GM12865 (cell line): ENCODE measurements around the gene ZP1.

Experiments
- DNase-seq: peaks from one replicate; pipeline ENCODE4 v3.0.0; 2010; ENCODE audit warnings: low read depth
- H3K4me3 ChIP-seq: 2 replicates; pipeline ENCODE4 v1.5.1; 2011; ENCODE audit warnings: mild to moderate bottlenecking, low read depth, low read length, control low read depth
- TF ChIP-seq, protein P1 (sequence below): IDR thresholded peaks from 2 replicates; pipeline ENCODE4 v1.5.1; 2011; ENCODE audit warnings: low read length, control low read depth, low read depth, inconsistent platforms; ENCODE audit not compliant: insufficient read depth; ENCODE audit errors: missing control alignments

The ZP1 gene

DNA sequence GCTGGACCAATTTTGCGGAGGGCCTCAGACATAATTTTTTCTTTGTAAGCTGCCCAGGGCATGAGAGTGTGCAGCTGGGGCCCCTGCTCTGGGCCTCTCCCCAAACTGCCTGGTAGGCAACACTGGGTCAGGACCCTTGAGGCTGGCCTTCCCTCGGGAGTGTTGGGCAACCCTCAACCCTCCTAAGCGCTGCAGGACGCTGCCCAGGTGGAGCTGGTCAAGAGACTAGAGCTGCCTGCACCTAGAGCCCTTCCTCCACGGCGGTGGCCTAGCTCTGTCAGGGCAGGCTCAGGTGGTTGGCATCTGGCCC, 56.4 kb downstream of the ZP1 start:
- peak overlapping the region; percentile 58 for H3K4me3 ChIP-seq
- TF ChIP-seq, protein P1, sequence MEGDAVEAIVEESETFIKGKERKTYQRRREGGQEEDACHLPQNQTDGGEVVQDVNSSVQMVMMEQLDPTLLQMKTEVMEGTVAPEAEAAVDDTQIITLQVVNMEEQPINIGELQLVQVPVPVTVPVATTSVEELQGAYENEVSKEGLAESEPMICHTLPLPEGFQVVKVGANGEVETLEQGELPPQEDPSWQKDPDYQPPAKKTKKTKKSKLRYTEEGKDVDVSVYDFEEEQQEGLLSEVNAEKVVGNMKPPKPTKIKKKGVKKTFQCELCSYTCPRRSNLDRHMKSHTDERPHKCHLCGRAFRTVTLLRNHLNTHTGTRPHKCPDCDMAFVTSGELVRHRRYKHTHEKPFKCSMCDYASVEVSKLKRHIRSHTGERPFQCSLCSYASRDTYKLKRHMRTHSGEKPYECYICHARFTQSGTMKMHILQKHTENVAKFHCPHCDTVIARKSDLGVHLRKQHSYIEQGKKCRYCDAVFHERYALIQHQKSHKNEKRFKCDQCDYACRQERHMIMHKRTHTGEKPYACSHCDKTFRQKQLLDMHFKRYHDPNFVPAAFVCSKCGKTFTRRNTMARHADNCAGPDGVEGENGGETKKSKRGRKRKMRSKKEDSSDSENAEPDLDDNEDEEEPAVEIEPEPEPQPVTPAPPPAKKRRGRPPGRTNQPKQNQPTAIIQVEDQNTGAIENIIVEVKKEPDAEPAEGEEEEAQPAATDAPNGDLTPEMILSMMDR = no peak
- no peak for DNase-seq

DNA sequence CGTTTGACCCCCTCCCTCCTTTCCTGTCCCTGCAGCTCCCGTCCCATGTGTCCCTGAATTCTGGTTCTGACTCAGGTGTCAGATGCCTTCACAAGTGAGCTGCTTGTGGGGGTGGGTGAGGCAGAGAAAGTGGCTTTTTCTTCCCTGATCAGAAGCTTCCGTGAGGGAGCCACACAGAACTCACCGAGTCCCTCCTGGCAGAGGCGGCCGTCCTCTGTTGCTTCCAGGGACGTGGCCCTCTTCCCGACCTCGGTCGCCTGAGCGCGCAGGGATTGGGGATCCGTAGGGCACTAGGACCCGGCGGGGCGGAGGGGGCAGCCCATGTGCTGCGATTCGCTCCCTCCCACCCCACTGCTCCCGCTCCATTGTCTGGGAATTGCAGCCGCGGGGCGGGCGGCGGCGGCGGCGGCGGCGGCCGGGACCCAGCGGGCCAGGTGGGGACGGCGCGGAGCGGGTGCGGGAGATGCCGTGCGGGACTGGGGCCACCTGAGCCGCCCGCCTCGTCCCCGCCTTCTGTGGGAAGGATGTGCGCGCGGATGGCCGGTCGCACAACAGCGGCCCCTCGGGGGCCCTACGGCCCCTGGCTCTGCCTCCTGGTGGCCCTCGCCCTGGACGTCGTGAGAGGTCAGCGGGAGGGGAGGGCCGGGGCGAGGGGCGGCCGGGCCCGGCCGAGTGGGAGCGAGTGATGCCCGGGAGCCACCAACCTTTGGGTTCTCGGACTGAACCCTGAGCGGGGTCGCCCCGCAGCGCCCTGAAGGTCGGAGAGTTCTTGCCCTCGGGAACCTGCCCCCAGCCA, 57.0 kb downstream of the ZP1 start, which contains the start of gene TMEM132A:
Gene TMEM132A (plus strand): TSS at position 351 of the 796 bp plus-strand sequence. CDS start 174 bp downstream, at position 525.
- DNase-seq = no peak
- TF ChIP-seq, protein P1 = no peak
- H3K4me3 ChIP-seq = peak within 1 kb of the TSS; percentile 58
